SK-N-SH (cell line): Measurements from ENCODE around the gene SLC37A1. TPM values are rescaled to one million over a fixed set of nuclear protein-coding genes. Genes with fewer than 3 reads are reported as not detected.

Experiments used
- CTCF ChIA-PET: fragments of 300-600, 350-600 bp; formaldehyde crosslinking; extraction: SDS; loops from one replicate; lab custom pipeline; 2021; lab: Yijun Ruan, JAX
- POLR2A ChIA-PET: fragments of 350-600 bp; sonication (Branson Sonifier 250); formaldehyde crosslinking; extraction: SDS; loops from one replicate; lab custom pipeline; 2020; ENCODE audit warnings: antibody characterized with exemption, inconsistent platforms; lab: Yijun Ruan, JAX
- DNase-seq: peaks from one replicate; pipeline ENCODE4 v3.0.0; 2012
- H2AFZ ChIP-seq: fragments of 200-600 bp; sonication (generic); 2 replicates; pipeline ENCODE4 v1.8.1; 2016; ENCODE audit warnings: antibody characterized with exemption, mild to moderate bottlenecking, low read depth
- H3F3A ChIP-seq: fragments of 200-600 bp; sonication (generic); replicated peaks from 2 replicates; pipeline ENCODE3; 2016; ENCODE audit warnings: antibody characterized with exemption, mild to moderate bottlenecking; ENCODE audit not compliant: insufficient read depth
- H3K27ac ChIP-seq, 2 experiments: fragments of 200-500 bp in 1 of 2; fragments of 200-600 bp in 1 of 2; sonication (Bioruptor generic) in 1 of 2; sonication (generic), shearing (Covaris generic) in 1 of 2; 2 replicates each; pipeline versions ENCODE4 v1.5.1 to v1.6.1; 2014 to 2016; ENCODE audit warnings: low read depth in 2 of 2, inconsistent platforms in 1 of 2, low read length in 1 of 2, mild to moderate bottlenecking in 1 of 2, mixed read lengths in 1 of 2
- H3K27me3 ChIP-seq: fragments of 200-600 bp; sonication (generic), shearing (Covaris generic); 2 replicates; pipeline ENCODE4 v1.6.1; 2016; ENCODE audit warnings: mixed run types; ENCODE audit not compliant: insufficient read depth
- H3K36me3 ChIP-seq, 2 experiments: fragments of 200-500 bp in 1 of 2; fragments of 200-600 bp in 1 of 2; sonication (Bioruptor generic) in 1 of 2; sonication (generic) in 1 of 2; replicated peaks in 1 of 2; 2 replicates each; pipeline versions ENCODE3 to v1.5.1; 2014 to 2016; ENCODE audit warnings: low read length in 1 of 2, mild to moderate bottlenecking in 1 of 2; ENCODE audit not compliant: insufficient read depth in 2 of 2, control insufficient read depth in 1 of 2
- H3K4me1 ChIP-seq, 2 experiments: fragments of 200-500 bp in 1 of 2; fragments of 200-600 bp in 1 of 2; sonication (Bioruptor generic) in 1 of 2; sonication (generic), shearing (Covaris generic) in 1 of 2; 2 replicates each; pipeline versions ENCODE4 v1.5.1 to v1.6.1; 2014 to 2016; ENCODE audit warnings: low read depth in 1 of 2, low read length in 1 of 2, mixed run types in 1 of 2; ENCODE audit not compliant: insufficient read depth in 2 of 2, control insufficient read depth in 1 of 2
- H3K4me2 ChIP-seq: fragments of 200-600 bp; sonication (generic), shearing (Covaris generic); 2 replicates; pipeline ENCODE4 v1.6.1; 2017; ENCODE audit warnings: mixed run types
- H3K4me3 ChIP-seq, 2 experiments: fragments of 200-500 bp in 1 of 2; fragments of 200-600 bp in 1 of 2; sonication (Bioruptor generic) in 1 of 2; sonication (generic), shearing (Covaris generic) in 1 of 2; 2 replicates each; pipeline versions ENCODE4 v1.5.1 to v1.8.1; 2014 to 2016; ENCODE audit warnings: low read depth in 2 of 2, inconsistent platforms in 1 of 2, low read length in 1 of 2, mild to moderate bottlenecking in 1 of 2, mixed read lengths in 1 of 2, moderate library complexity in 1 of 2
- H3K79me2 ChIP-seq: fragments of 200-600 bp; sonication (generic); 2 replicates; pipeline ENCODE4 v1.8.1; 2017; ENCODE audit warnings: mild to moderate bottlenecking; ENCODE audit not compliant: insufficient read depth
- H3K9ac ChIP-seq: fragments of 200-600 bp; sonication (generic); 2 replicates; pipeline ENCODE4 v1.6.1; 2017; ENCODE audit warnings: mixed run types
- H3K9me2 ChIP-seq: fragments of 200-600 bp; sonication (generic); 2 replicates; pipeline ENCODE4 v1.6.1; 2017; ENCODE audit warnings: mixed run types
- H3K9me3 ChIP-seq: fragments of 200-600 bp; sonication (generic); 2 replicates; pipeline ENCODE4 v1.6.1; 2017; ENCODE audit warnings: mixed run types, mild to moderate bottlenecking, moderate library complexity
- H4K20me1 ChIP-seq: fragments of 200-600 bp; sonication (generic); 2 replicates; pipeline ENCODE4 v1.6.1; 2017; ENCODE audit warnings: mild to moderate bottlenecking, mixed run types; ENCODE audit not compliant: insufficient read depth
- CTCF ChIP-seq: fragments of 200-600 bp; sonication (generic); IDR thresholded peaks from 2 replicates; pipeline ENCODE4 v1.6.1; 2017; ENCODE audit warnings: antibody characterized with exemption, mild to moderate bottlenecking, moderate library complexity
- GATA2 ChIP-seq: sonication (generic); formaldehyde crosslinking; IDR thresholded peaks from 2 replicates; pipeline ENCODE4 v1.5.0; 2020; ENCODE audit warnings: mild to moderate bottlenecking, missing genetic modification reagents
- JUND ChIP-seq: IDR thresholded peaks from 2 replicates; pipeline ENCODE4 v1.4.0; 2012
- MEF2A ChIP-seq: IDR thresholded peaks from 2 replicates; pipeline ENCODE4 v1.4.0; 2012; ENCODE audit warnings: low read depth, borderline replicate concordance
- NFIC ChIP-seq: IDR thresholded peaks from 2 replicates; pipeline ENCODE4 v1.4.0; 2012; ENCODE audit warnings: borderline replicate concordance
- PBX3 ChIP-seq: IDR thresholded peaks from 2 replicates; pipeline ENCODE4; 2012
- USF1 ChIP-seq: IDR thresholded peaks from 2 replicates; pipeline ENCODE4 v1.4.0; 2012; ENCODE audit warnings: low read depth, borderline replicate concordance
- USF2 ChIP-seq: fragments of 150-350 bp; IDR thresholded peaks from 2 replicates; pipeline ENCODE4 v1.6.1; 2017; ENCODE audit warnings: antibody characterized with exemption, low read length, low read depth, borderline replicate concordance
- YY1 ChIP-seq: IDR thresholded peaks from 2 replicates; pipeline ENCODE4 v1.4.0; 2012; ENCODE audit warnings: low read depth, mild to moderate bottlenecking
- WGBS: methylation state at CpG from one replicate; pipeline ENCODE4 v1.1.6; 2017; ENCODE audit warnings: low lambda C conversion rate; 5-methylcytosine and 5-hydroxymethylcytosine counted together
- polyA plus RNA-seq, 3 experiments: library from polyadenylated mRNA; depleted of rRNA; stranded (reverse); fragments of >200 nt; gene quantifications; 2 replicates each; pipeline ENCODE4 v1.2.3, GENCODE V29; 2012

Gene SLC37A1
- polyA plus RNA-seq, 1 of the 3 experiments (the other 2 are of a cell fraction), result 2.8 TPM

GRCh38 chr21:42594616-42595282 is 81.1 kb downstream of the SLC37A1 start:
- TF ChIP-seq CTCF (no peak), USF1 (no peak), MEF2A (no peak), NFIC (no peak), GATA2 (CRISPR knock-in tag) (no peak), USF2 (no peak), YY1 (no peak), JUND (no peak)
- TF ChIP-seq, all 33 proteins: peak for 0

GRCh38 chr21:42595283-42596187 is 81.9 kb downstream of the SLC37A1 start:
- Histone ChIP-seq H3K79me2 (no peaks in the 10 kb centered on the region), H3K9me3 (no peaks in the 10 kb centered on the region), H3K36me3 (no peaks in the 10 kb centered on the region), H3K27me3 (no peaks in the 10 kb centered on the region), H3K27ac (no peak overlapping the region), H2AFZ (no peak overlapping the region), H3K4me1 (peaks cover 0 to 4% of the 10 kb centered on the region in 2 experiments; a peak in 1 of 4 replicates), H3K4me2 (no peak overlapping the region), H3F3A (no peaks in the 10 kb centered on the region), H3K9ac (no peak overlapping the region), H3K4me3 (no peak overlapping the region), H4K20me1 (no peaks in the 10 kb centered on the region), H3K9me2 (no peaks in the 10 kb centered on the region)
- WGBS, result 57% methylated on average over 13 of the region's 25 CpGs
- no peak for TF ChIP-seq NFIC
- TF ChIP-seq PBX3, result no peak
- CTCF ChIA-PET, result interaction anchor here (1.0 to 3.6 kb wide), 3 partner anchors 57 to 224 kb away, joined by 3 to 52 read pairs (median 5); no protein-coding TSS in a partner anchor
- DNase-seq, result no peak
- POLR2A ChIA-PET, result interaction anchor here (0.6 kb wide), 1 partner anchor 297 kb away, joined by 4 read pairs; the partner anchor contains the start of gene NDUFV3

More at GRCh38 chr21:42594616-42595282, 81.1 kb downstream of the SLC37A1 start:
- H3K9me2 ChIP-seq, result no peaks in the 10 kb centered on the region
- POLR2A ChIA-PET, result no interaction called here
- H3K4me3 ChIP-seq, result no peak overlapping the region
- no peak overlapping the region for H3K9ac ChIP-seq
- H3K4me1 ChIP-seq, result peaks cover 0 to 4% of the 10 kb centered on the region in 2 experiments; a peak in 1 of 4 replicates
- no peak overlapping the region for H2AFZ ChIP-seq
- CTCF ChIA-PET, result interaction anchor here (1.2 to 3.6 kb wide), 5 partner anchors 18 to 225 kb away, joined by 3 to 52 read pairs (median 19); no protein-coding TSS in a partner anchor
- no peak overlapping the region for H3K27ac ChIP-seq
- no peaks in the 10 kb centered on the region for H3K79me2 ChIP-seq
- no peaks in the 10 kb centered on the region for H3K9me3 ChIP-seq
- no peaks in the 10 kb centered on the region for H3K27me3 ChIP-seq
- no peaks in the 10 kb centered on the region for H3F3A ChIP-seq
- no peak for DNase-seq
- no peaks in the 10 kb centered on the region for H3K36me3 ChIP-seq
- H3K4me2 ChIP-seq, result no peak overlapping the region
- no peaks in the 10 kb centered on the region for H4K20me1 ChIP-seq
- 61% methylated on average over 17 of the region's 17 CpGs for WGBS
